Heart right ventricle (tissue), 16 donors: ENCODE data around the gene TRPV4. TPM values are rescaled to one million over a fixed set of nuclear protein-coding genes. Genes with fewer than 3 reads are reported as not detected.

Source experiments
- ATAC-seq, 8 donors: fragments of 200-7000 bp; cut with Tn5 transposase; one replicate each; pipeline ENCODE4 v1.9.1; 2020; ENCODE audit warnings: mild to moderate bottlenecking in 8 of 8, moderate library complexity in 8 of 8, moderate number of reproducible peaks in 1 of 8
- DNase-seq, 2 donors: peaks; one replicate each; pipeline ENCODE4 v3.0.0-alpha.2; 2020
- H3K27ac ChIP-seq, 10 donors: fragments of 200-600 bp; sonication (generic) in 2 of 10; one replicate each; pipeline versions ENCODE4 v1.5.0 to v1.8.0; 2020 to 2022; ENCODE audit warnings: mild to moderate bottlenecking in 3 of 10
- H3K27me3 ChIP-seq, 7 donors: fragments of 200-600 bp; one replicate each; pipeline ENCODE4 v1.8.0; 2021 to 2022; ENCODE audit warnings: mild to moderate bottlenecking in 2 of 7
- H3K36me3 ChIP-seq, 9 donors: fragments of 200-600 bp; sonication (generic) in 1 of 9; one replicate each; pipeline versions ENCODE4 v1.5.0 to v1.8.0; 2020 to 2022; ENCODE audit warnings: mild to moderate bottlenecking in 2 of 9
- H3K4me1 ChIP-seq, 9 donors: fragments of 200-600 bp; sonication (generic) in 1 of 9; one replicate each; pipeline versions ENCODE4 v1.5.0 to v1.8.0; 2020 to 2022; ENCODE audit warnings: mild to moderate bottlenecking in 4 of 9
- H3K4me3 ChIP-seq, 10 donors: fragments of 200-600 bp; sonication (generic) in 2 of 10; one replicate each; pipeline versions ENCODE4 v1.5.0 to v1.8.0; 2020 to 2022; ENCODE audit warnings: mild to moderate bottlenecking in 7 of 10, moderate library complexity in 2 of 10
- H3K9me3 ChIP-seq, 11 donors: fragments of 200-600 bp in 10 of 11; sonication (generic) in 2 of 11; one replicate each; pipeline versions ENCODE4 v1.5.0 to v1.8.0; 2013 to 2022; ENCODE audit warnings: mild to moderate bottlenecking in 2 of 11, control low read depth in 1 of 11, moderate library complexity in 1 of 11
- WGBS, 2 donors: extraction: QIAGEN DNeasy Blood & Tissue Kit; methylation state at CpG; one replicate each; pipeline ENCODE4 v1.1.7; 2013; ENCODE audit warnings: inconsistent platforms in 1 of 2; 5-methylcytosine and 5-hydroxymethylcytosine counted together
- intact Hi-C, 10 donors: fragments of 100-400 bp; cut with DNase I; formaldehyde crosslinking; loops; one replicate each; pipeline versions ENCODE4 v1.11.1 to v1.14.2; 2022
- microRNA-seq, 2 donors: library from miRNA; unstranded; fragments of <30 nt; microRNA quantifications; one replicate each; pipeline ENCODE4 v1.2.0, GENCODE V29; 2021
- polyA plus RNA-seq, 2 donors: library from polyadenylated mRNA; stranded (reverse); fragments of 200-250 nt; gene quantifications; one replicate each; pipeline ENCODE4 v1.2.3, GENCODE V29; 2013
- total RNA-seq, 10 donors: library from RNA; stranded (reverse); fragmentation: NEBNext Ultra II Directional in 3 of 10; extraction: Animal tissue kit (Norgen Biotek cat#: 25700) in 3 of 10; gene quantifications; one replicate each; pipeline versions ENCODE4 v1.2.1 to v1.2.4, GENCODE V29; 2021 to 2023
- TF ChIP-seq, protein P1 (sequence below), 9 donors: fragments of 200-600 bp; sonication (generic) in 2 of 9; IDR thresholded peaks; one replicate each; pipeline versions ENCODE4 v1.5.0 to v1.8.0; 2021 to 2022; ENCODE audit warnings: antibody characterized with exemption in 9 of 9, mild to moderate bottlenecking in 5 of 9, moderate library complexity in 1 of 9
- donor health status: Arrhythmogenic right ventricular cardiomyopathy.
- donor health status: ischemic (EF 13 %, LVEDD 7.1; RV severe dilation, severe dysfunction).
- donor health status: healthy with polysubstance abuse.
- donor health status: DM: no; HTN: yes; CAD: no.
- donor health status: DM: no; HTN: no; CAD: no.
- donor health status: ischemic (EF 25% LVEDD 6.9; RV normal size, moderate dysfunction).
- donor health status: ischemic (EF 25% LVEDD 5.7; RV mildly dilated, moderate dysfunction).
- donor health status: healthy.
- donor health status: DM: yes; HTN: yes; CAD: no.
- donor health status: Ischemic cardiomyopathy.
- donor health status: ischemic (EF 35%, LVEDD 5.7; RV mildly dilated, moderate dysfunction).
- donor health status: nonischemic (EF 11% LVEDD 7.7; RV severe dilation, severe dysfunction).
- donor health status: DM: yes; HTN: yes; CAD: no.
- donor health status: PGD.
- donor health status: ischemic (EF 29% LVEDD 5.4; RV normal size, mild dysfunction).
- donor health status: nonischemic (EF 23%, LVEDD 6.1; RV moderate dilation, normal function).

TRPV4 gene
- total and polyA plus RNA-seq, 12 donors = 0.07 to 1.0 (median 0.28) TPM; not detected in 2

DNA sequence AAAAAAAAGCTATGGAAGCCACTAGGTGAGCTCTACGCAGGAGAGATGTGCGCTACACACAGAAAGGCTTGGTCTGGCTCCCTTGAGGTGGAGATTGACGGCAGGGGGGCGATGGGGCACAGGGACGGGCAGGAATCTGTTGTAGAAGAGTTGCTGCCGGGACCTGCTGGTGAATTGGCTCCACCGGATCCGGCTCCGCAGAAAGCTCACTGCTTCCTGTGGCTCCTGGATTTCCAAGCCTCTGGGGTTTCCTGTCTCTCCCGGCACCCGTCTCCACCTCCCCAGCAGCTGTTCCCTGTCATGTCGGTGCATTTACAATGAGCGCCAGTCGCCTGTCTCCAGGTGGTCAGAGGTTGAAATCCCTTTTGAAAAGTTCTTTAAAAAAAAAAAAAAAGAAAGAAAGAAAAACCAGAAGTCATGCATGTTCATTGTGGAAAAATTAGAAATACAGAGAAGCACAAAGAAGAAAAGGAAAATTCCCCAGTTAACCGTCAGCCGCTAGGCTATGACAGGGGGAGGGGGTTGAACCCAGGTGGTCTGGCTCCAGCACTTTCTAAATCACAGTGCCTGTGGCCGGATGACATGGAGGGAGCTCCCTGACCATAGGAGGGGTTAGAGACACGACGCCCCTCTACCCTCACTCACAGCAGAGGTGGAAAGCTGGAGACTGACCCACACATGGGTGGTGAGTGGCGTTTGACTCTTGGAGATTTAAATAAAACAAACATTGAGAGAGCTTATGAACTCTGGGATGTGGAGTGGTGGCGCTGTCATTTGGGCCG, 98.8 kb downstream of the TRPV4 start:
- no peaks in the 10 kb centered on the region for H3K36me3 ChIP-seq
- no peak overlapping the region for H3K27ac ChIP-seq
- DNase-seq (peak; percentile 10 to 45), ATAC-seq (peak in 2 of 8 donors; percentile 33 to 62)
- peaks cover 0 to 20% (median 0%) of the 10 kb centered on the region in 7 donors for H3K27me3 ChIP-seq
- TF ChIP-seq, protein P1, sequence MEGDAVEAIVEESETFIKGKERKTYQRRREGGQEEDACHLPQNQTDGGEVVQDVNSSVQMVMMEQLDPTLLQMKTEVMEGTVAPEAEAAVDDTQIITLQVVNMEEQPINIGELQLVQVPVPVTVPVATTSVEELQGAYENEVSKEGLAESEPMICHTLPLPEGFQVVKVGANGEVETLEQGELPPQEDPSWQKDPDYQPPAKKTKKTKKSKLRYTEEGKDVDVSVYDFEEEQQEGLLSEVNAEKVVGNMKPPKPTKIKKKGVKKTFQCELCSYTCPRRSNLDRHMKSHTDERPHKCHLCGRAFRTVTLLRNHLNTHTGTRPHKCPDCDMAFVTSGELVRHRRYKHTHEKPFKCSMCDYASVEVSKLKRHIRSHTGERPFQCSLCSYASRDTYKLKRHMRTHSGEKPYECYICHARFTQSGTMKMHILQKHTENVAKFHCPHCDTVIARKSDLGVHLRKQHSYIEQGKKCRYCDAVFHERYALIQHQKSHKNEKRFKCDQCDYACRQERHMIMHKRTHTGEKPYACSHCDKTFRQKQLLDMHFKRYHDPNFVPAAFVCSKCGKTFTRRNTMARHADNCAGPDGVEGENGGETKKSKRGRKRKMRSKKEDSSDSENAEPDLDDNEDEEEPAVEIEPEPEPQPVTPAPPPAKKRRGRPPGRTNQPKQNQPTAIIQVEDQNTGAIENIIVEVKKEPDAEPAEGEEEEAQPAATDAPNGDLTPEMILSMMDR (IDR thresholded peaks at IDR 0.05) = no peak
- intact Hi-C loops = no loop called here
- no peaks in the 10 kb centered on the region for H3K9me3 ChIP-seq
- 39 to 40% methylated on average over 22 of the region's 22 CpGs for WGBS, 2 donors
- peaks cover 0 to 25% (median 9%) of the 10 kb centered on the region in 9 donors for H3K4me1 ChIP-seq
- H3K4me3 ChIP-seq = peak overlapping the region in 1 of 10 donors; percentile 26

Small RNA genes within 50 kb of the gene (microRNA-seq; reads per million reads assigned to microRNA genes)
- gene MIR4497 = 0 reads per million in 2 donors

Other genes starting within 250 kb of the TRPV4 start
- 10 to 100 TPM in 5 of 10 donors, 1 to 10 TPM in 5; 3.4 to 26.0 (median 8.6) TPM for gene FAM222A, start 119.6 kb downstream of the TRPV4 start, total RNA-seq
- 1 to 10 TPM; 2.7 to 6.2 TPM for gene FAM222A, start 119.6 kb downstream of the TRPV4 start, polyA plus RNA-seq
- 10 to 100 TPM; 18.0 to 28.0 (median 22.0) TPM for gene GLTP, start 47.1 kb upstream of the TRPV4 start, total RNA-seq
- gene GLTP, start 47.1 kb upstream of the TRPV4 start, polyA plus RNA-seq = 10 to 100 TPM; 19.4 to 23.1 TPM
- gene TCHP, start 66.9 kb upstream of the TRPV4 start, total RNA-seq = 10 to 100 TPM in 4 of 10 donors, 1 to 10 TPM in 6; 7.0 to 14.1 (median 9.1) TPM
- 10 to 100 TPM in 1 of 2 donors, 1 to 10 TPM in 1; 7.3 to 13.2 TPM for gene TCHP, start 66.9 kb upstream of the TRPV4 start, polyA plus RNA-seq
- gene GIT2, start 163.0 kb upstream of the TRPV4 start, total RNA-seq = 10 to 100 TPM; 31.7 to 44.9 (median 40.1) TPM
- 10 to 100 TPM; 17.8 to 21.5 TPM for gene GIT2, start 163.0 kb upstream of the TRPV4 start, polyA plus RNA-seq
- 10 to 100 TPM; 15.3 to 29.0 (median 18.6) TPM for gene ANKRD13A, start 166.0 kb upstream of the TRPV4 start, total RNA-seq
- 10 to 100 TPM; 14.0 to 25.7 TPM for gene ANKRD13A, start 166.0 kb upstream of the TRPV4 start, polyA plus RNA-seq
- 1 to 10 TPM; 3.7 to 8.3 (median 5.3) TPM for gene C12orf76, start 215.1 kb upstream of the TRPV4 start, total RNA-seq
- 1 to 10 TPM; 5.9 to 7.8 TPM for gene C12orf76, start 215.1 kb upstream of the TRPV4 start, polyA plus RNA-seq